ENCODE results near the gene MYOZ2.

DNA sequence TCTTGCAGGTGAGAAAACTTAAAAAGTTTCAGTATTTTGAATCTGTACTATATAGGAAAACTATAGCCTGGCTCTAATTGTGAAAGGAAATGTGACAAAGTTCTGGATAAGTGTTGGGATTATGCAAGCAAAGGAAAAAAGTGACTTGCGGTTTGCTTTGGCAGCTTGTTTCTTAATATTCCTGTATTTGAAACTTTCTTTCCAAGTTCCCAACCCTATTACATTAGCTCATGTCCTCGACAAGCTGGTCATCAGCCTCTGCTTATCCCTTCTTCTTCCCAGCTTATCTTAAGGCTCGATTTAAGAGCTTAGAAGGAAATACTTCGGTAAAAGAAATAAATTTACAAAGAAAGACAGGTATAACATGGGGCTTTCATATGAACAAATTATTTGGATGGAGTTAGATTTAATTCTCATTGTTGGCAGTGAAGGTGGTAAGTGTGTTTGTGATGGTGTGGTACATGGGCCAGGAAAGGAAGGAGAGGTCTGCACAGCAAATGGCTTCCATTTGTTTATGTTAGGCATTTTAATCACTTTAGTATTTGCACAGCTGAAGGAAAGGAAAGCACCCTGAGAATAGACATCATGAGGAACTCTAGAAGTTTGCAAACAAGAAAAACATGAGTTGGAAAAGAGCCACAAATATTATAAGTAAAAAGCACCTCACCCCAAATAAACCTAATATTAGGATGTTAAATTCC, 5.1 kb upstream of the MYOZ2 start:
- TF ChIP-seq, protein P1, sequence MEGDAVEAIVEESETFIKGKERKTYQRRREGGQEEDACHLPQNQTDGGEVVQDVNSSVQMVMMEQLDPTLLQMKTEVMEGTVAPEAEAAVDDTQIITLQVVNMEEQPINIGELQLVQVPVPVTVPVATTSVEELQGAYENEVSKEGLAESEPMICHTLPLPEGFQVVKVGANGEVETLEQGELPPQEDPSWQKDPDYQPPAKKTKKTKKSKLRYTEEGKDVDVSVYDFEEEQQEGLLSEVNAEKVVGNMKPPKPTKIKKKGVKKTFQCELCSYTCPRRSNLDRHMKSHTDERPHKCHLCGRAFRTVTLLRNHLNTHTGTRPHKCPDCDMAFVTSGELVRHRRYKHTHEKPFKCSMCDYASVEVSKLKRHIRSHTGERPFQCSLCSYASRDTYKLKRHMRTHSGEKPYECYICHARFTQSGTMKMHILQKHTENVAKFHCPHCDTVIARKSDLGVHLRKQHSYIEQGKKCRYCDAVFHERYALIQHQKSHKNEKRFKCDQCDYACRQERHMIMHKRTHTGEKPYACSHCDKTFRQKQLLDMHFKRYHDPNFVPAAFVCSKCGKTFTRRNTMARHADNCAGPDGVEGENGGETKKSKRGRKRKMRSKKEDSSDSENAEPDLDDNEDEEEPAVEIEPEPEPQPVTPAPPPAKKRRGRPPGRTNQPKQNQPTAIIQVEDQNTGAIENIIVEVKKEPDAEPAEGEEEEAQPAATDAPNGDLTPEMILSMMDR (IDR thresholded peaks at IDR 0.05) = no peak
- no peak for TF ChIP-seq POLR2A (IDR thresholded peaks at IDR 0.05)

All from lower leg skin (tissue), 3 donors.